GM12873 (cell line): ENCODE measurements around the gene EHF.

Experiments
- CTCF ChIP-seq: IDR thresholded peaks from 2 replicates; pipeline ENCODE4 v1.5.1; 2012; ENCODE audit warnings: low read depth, mild to moderate bottlenecking, moderate library complexity, low read length, control low read depth; ENCODE audit not compliant: insufficient read depth; ENCODE audit errors: missing control alignments

Gene EHF

GRCh38 chr11:34595391-34595790 lies 25.5 kb upstream of the EHF start:
- no peak for TF ChIP-seq CTCF

GRCh38 chr11:34595960-34596644 lies 24.8 kb upstream of the EHF start:
- no peak for TF ChIP-seq CTCF

GRCh38 chr11:34599406-34599945 lies 21.4 kb upstream of the EHF start:
- TF ChIP-seq CTCF = no peak

- TF ChIP-seq CTCF = no peak
Measured at GRCh38 chr11:34600339-34601084, 20.4 kb upstream of the EHF start.

- TF ChIP-seq CTCF = no peak
Measured at GRCh38 chr11:34601085-34601444, 19.8 kb upstream of the EHF start.

GRCh38 chr11:34601609-34602008 lies 19.3 kb upstream of the EHF start:
- TF ChIP-seq CTCF = no peak

- TF ChIP-seq CTCF = no peak
Measured at GRCh38 chr11:34602245-34602644, 18.6 kb upstream of the EHF start.
